Activated CD4-positive, alpha-beta T cell treated with anti-CD3 and anti-CD28 coated beads, Interleukin-2, amount 10 ng/mL, durations not matched to agents 7 days and 5 days (primary cell): ENCODE measurements around the gene NTMT1. TPM values are rescaled to one million over a fixed set of nuclear protein-coding genes. Genes with fewer than 3 reads are reported as not detected.

Source experiments
- CTCF ChIA-PET: fragments of 350-600 bp; sonication (Branson Sonifier 250); formaldehyde crosslinking; loops from one replicate; lab custom pipeline; 2021; ENCODE audit warnings: antibody characterized with exemption; lab: Charles Lee
- POLR2A ChIA-PET: fragments of 350-600 bp; sonication (Branson Sonifier 250); formaldehyde crosslinking; loops from one replicate; lab custom pipeline; 2021; ENCODE audit warnings: antibody characterized with exemption; lab: Charles Lee
- DNase-seq: peaks from one replicate; pipeline ENCODE4 v3.0.0-alpha.2; 2020
- H3K27ac Mint-ChIP-seq: one replicate; pipeline ENCODE4 v1.8.0; 2021; ENCODE audit warnings: mild to moderate bottlenecking, moderate library complexity, mixed read lengths
- H3K27me3 Mint-ChIP-seq: one replicate; pipeline ENCODE4 v1.8.0; 2021; ENCODE audit warnings: mixed read lengths
- H3K36me3 Mint-ChIP-seq: one replicate; pipeline ENCODE4 v1.8.0; 2021; ENCODE audit warnings: low read depth, mixed read lengths
- H3K4me1 Mint-ChIP-seq: one replicate; pipeline ENCODE4 v1.8.0; 2021; ENCODE audit warnings: mixed read lengths
- H3K4me3 Mint-ChIP-seq: one replicate; pipeline ENCODE4 v1.8.0; 2021; ENCODE audit warnings: mild to moderate bottlenecking, moderate library complexity, mixed read lengths
- H3K9me3 Mint-ChIP-seq: one replicate; pipeline ENCODE4 v1.8.0; 2021; ENCODE audit warnings: mixed read lengths
- total RNA-seq, 2 experiments: library from RNA; stranded (reverse); gene quantifications; one replicate each; pipeline ENCODE4 v1.2.3, GENCODE V29; 2021

The NTMT1 gene
- total RNA-seq, 2 experiments from 2014 or later: 28.5 to 33.9 TPM

DNA sequence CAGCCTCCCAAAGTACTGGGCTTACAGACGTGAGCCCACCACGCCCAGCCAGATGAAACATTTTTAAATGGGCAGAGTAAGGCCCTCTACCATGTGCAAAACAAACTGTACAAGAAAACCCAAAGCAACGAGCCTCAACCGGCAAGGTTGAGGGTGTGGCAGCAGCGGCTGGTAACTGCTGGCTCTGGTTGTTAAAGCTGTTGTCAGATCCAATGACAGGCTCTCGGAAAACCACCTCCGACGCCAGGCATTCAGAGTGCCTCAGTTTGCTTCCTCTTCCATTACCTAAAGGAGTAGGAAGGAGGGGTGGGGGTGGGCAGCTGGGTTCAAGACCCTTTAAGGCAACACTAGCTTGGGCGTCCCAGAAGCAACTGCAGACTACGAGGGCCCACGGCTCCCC lies 18.4 kb downstream of the NTMT1 start:
- CTCF ChIA-PET: interaction anchor here (1.4 kb wide), 1 partner anchor 19 kb away, joined by 4 read pairs; the partner anchor contains the start of gene NTMT1
- POLR2A ChIA-PET: no interaction called here
- Mint-ChIP-seq H3K4me3 (no peak overlapping the region), H3K36me3 (no peaks in the 10 kb centered on the region), H3K9me3 (no peaks in the 10 kb centered on the region), H3K27me3 (no peaks in the 10 kb centered on the region), H3K4me1 (peaks cover 20% of the 10 kb centered on the region), H3K27ac (no peak overlapping the region)
- DNase-seq: no peak

DNA sequence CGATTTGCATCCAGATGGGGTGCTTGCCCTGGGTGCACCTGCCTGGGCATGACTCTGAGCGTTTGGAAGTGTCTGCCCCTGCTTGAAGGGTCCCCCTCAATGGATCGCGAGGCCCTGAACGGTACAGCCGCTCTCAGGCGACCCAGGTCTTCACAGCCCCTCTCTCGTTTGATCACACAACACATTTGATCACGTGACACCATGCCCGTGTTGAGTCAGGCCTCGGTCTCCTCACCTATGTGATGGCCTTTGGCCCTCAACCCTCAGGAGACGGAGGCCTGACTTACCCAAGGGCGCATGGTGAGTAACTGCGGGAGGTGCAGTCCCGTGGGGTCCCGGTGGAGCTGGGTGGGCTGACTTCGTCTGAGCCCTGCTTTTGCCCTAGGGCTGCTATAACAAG lies 18.9 kb downstream of the NTMT1 start:
- ChIA-PET POLR2A (no interaction called here), CTCF (no interaction called here)
- H3K9me3 Mint-ChIP-seq: no peaks in the 10 kb centered on the region
- H3K4me1 Mint-ChIP-seq: peaks cover 18% of the 10 kb centered on the region
- DNase-seq: no peak
- no peak overlapping the region for H3K4me3 Mint-ChIP-seq
- no peak overlapping the region for H3K27ac Mint-ChIP-seq
- H3K27me3 Mint-ChIP-seq: no peaks in the 10 kb centered on the region
- H3K36me3 Mint-ChIP-seq: no peaks in the 10 kb centered on the region

DNA sequence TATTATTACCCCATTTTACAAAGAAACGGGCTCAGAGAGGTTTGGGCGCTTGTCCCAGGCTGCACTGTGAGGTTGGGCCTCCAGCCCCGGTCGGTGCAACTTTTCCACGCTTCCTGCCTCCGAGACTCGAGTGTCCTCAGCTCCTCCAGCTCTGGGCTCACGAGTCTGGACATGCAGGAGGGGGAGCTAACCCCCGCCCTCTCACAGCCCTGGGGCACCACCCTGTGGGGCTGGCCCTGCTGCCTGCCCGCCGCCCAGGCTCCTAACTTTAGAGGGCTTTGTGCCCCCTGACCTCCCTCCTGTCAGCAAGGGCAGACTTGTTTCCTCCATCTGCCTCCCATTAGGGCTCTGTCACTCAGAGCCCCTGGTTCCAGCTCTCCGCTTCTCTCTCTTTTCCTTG lies 20.3 kb downstream of the NTMT1 start:
- H3K4me3 Mint-ChIP-seq: no peak overlapping the region
- H3K36me3 Mint-ChIP-seq: no peaks in the 10 kb centered on the region
- no peak for DNase-seq
- H3K27me3 Mint-ChIP-seq: no peaks in the 10 kb centered on the region
- H3K4me1 Mint-ChIP-seq: peaks cover 5% of the 10 kb centered on the region
- no peaks in the 10 kb centered on the region for H3K9me3 Mint-ChIP-seq
- no peak overlapping the region for H3K27ac Mint-ChIP-seq
- ChIA-PET CTCF (no interaction called here), POLR2A (no interaction called here)

DNA sequence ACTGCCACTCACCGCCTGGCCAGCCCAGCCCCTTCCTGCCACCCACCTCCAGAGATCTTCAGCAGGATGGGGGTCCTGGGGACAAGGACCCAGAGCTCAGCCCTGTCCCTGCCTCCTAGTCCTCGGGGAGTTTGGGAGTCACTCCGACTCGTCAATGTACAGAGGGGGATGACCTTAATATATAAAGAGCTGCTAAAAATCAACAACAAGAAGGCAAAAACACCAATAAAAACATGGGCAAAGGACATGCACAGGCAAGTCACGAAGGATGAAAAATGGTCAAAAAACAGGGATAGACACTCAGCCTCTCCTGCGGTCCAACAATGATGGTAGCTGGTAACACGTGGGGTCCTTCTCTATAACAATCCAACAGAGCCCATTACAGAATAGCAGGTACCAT lies 20.7 kb downstream of the NTMT1 start:
- Mint-ChIP-seq H3K9me3 (no peaks in the 10 kb centered on the region), H3K27ac (no peak overlapping the region), H3K36me3 (no peaks in the 10 kb centered on the region), H3K27me3 (no peaks in the 10 kb centered on the region), H3K4me3 (no peak overlapping the region), H3K4me1 (peaks cover 3% of the 10 kb centered on the region)
- DNase-seq: no peak
- ChIA-PET CTCF (no interaction called here), POLR2A (no interaction called here)

DNA sequence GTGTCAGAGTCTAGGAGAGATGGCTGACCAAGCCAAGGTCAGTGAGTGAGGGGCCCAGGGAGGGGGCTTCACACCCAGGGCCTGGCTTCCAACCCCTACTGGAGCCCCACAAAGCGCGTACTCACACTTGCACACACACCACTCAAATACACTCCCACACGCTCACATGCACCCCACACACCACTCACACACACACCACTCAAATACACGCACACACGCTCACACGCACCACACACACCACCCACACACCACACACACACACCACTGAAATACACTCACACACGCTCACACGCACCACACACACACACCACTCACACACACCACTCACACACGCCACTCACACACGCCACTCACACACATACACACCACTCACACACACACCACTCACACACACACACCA lies 21.7 kb downstream of the NTMT1 start:
- POLR2A ChIA-PET: no interaction called here
- H3K4me3 Mint-ChIP-seq: no peak overlapping the region

DNA sequence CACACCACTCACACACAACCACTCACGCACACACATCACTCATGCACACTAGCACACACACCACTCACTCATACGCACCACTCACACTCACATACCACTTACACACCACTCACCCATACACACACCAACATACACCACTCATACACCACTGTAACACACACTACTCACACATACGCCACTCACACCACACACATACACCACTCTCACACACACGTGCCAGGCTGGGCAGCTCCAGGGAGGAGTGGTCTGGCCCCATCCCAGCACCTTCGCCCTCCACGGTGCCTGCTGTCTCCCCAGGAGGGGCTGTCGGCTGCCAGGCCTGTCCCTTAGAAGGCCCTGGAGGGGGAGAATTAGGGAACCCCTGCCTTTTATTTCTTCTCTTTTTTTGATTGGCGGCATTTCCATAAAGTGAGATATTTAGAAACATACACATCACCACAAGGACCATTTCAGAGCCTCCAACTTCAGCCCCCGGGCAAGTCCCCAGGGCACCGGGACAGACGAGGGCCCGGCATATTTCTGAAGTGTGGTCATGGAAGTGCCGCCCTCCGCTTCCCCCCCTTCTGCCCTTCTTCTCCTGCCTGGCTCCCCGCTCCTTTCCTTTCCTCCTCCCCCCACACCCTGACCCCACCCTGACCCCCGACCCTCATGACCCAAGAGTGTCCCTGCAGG lies 22.3 kb downstream of the NTMT1 start:
- H3K4me1 Mint-ChIP-seq: no peaks in the 10 kb centered on the region
- POLR2A ChIA-PET: no interaction called here
- no peak overlapping the region for H3K27ac Mint-ChIP-seq

More for the DNA sequence above, 21.7 kb downstream of the NTMT1 start:
- Mint-ChIP-seq H3K27me3 (no peaks in the 10 kb centered on the region), H3K9me3 (no peaks in the 10 kb centered on the region), H3K36me3 (no peaks in the 10 kb centered on the region), H3K27ac (no peak overlapping the region), H3K4me1 (no peaks in the 10 kb centered on the region)
- no peak for DNase-seq
- CTCF ChIA-PET: no interaction called here

DNA sequence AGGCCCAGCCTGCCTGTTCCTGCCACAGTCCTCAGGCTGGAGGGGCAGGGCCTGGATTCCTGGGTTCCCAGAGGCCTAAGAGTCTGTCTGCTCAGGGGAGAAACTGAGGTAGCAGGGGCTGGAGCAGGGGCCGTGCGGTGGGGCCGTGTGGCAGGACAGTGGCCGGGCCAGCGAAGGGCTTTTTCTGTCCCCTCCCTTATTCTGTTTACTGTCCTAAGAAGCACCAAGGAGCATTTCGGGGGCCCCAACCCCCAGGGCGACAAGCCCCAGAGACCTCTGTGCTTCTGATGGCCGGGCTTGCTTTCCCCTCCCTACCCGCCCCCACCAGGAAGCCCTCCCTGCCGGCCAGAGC lies 22.8 kb downstream of the NTMT1 start:
- POLR2A ChIA-PET: no interaction called here
- Mint-ChIP-seq H3K4me3 (no peak overlapping the region), H3K36me3 (no peaks in the 10 kb centered on the region), H3K27ac (no peak overlapping the region), H3K4me1 (no peaks in the 10 kb centered on the region), H3K9me3 (no peaks in the 10 kb centered on the region), H3K27me3 (no peaks in the 10 kb centered on the region)
- DNase-seq: no peak
- CTCF ChIA-PET: no interaction called here

More for the DNA sequence above, 22.3 kb downstream of the NTMT1 start:
- no peak for DNase-seq
- no peak overlapping the region for H3K4me3 Mint-ChIP-seq
- CTCF ChIA-PET: no interaction called here
- no peaks in the 10 kb centered on the region for H3K9me3 Mint-ChIP-seq
- no peaks in the 10 kb centered on the region for H3K36me3 Mint-ChIP-seq
- H3K27me3 Mint-ChIP-seq: no peaks in the 10 kb centered on the region

DNA sequence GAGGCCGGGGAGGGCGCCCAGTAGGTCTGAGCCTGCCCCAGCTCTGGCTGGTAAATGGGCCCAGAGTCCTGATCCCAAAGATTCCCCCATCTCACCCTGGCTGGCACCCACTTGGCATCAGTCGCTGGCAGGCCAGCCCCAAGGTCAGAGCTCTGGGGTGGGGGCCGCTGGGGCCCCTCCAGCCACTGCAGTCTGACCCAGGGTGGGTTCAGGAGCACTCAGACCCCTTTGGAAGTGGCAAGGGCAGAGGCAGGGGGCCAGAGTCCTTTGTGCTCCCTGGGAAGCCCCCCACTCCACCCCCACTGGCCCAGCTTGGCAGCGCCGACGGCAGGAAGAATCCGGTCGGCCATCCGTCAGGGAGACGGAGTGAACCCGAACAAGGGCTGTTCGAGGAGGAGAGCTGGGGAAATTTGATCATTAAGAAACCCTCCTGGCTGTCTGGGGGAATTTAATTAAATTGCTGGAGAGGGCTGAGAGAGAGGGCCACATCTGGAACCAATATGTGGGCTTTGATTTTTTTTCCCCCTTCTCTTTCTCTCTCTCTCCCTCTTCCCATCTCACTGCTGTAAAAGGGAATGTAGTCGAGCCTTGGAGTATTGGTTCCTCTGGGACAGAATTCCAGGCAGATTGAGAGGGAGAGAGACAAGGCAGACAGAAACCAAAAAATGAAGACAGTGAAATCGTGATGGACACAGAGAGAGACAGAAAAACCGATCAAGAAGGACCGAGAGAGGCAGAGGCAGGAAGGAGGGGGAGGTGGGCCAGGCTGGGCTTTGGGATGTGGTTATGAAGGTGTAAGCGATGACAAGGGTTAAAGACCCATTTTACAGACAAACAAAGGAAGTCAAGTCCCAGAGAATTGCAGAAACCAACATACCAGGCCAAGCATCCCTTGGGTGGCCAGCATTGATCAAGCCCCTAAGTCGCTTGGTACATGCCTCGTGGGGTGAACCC lies 24.0 kb downstream of the NTMT1 start:
- Mint-ChIP-seq H3K27ac (no peak overlapping the region), H3K4me1 (no peaks in the 10 kb centered on the region), H3K27me3 (no peaks in the 10 kb centered on the region), H3K36me3 (no peaks in the 10 kb centered on the region), H3K9me3 (no peaks in the 10 kb centered on the region), H3K4me3 (no peak overlapping the region)
- CTCF ChIA-PET: no interaction called here
- POLR2A ChIA-PET: no interaction called here
- DNase-seq: no peak

DNA sequence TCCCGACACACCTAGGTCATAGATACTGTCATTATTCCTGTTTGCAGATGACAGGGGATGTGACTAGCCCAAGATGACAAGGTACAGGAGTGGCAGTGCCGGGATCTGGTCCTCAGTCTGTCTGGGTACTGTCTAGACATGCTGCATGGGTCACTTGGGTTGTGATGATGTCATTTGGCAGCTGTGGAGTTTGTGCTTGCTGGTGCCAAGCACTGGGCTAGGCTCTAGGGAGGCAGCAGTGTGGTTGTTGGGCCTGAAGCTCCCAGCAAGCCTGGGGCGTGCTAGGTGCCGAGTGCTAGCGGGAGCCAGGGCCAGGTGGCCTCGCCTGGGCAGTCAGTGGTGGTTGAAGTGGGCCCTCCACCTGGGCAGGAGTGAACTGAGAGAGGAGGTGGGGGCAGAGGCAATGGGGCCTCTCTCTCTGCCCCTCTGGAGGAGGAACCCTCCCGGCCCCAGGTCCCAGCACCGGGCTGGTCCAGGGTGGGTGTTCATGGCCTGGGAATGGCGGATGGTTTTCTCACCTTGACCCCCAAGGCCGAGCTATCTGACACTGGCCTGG lies 24.8 kb downstream of the NTMT1 start:
- no peaks in the 10 kb centered on the region for H3K27me3 Mint-ChIP-seq

DNA sequence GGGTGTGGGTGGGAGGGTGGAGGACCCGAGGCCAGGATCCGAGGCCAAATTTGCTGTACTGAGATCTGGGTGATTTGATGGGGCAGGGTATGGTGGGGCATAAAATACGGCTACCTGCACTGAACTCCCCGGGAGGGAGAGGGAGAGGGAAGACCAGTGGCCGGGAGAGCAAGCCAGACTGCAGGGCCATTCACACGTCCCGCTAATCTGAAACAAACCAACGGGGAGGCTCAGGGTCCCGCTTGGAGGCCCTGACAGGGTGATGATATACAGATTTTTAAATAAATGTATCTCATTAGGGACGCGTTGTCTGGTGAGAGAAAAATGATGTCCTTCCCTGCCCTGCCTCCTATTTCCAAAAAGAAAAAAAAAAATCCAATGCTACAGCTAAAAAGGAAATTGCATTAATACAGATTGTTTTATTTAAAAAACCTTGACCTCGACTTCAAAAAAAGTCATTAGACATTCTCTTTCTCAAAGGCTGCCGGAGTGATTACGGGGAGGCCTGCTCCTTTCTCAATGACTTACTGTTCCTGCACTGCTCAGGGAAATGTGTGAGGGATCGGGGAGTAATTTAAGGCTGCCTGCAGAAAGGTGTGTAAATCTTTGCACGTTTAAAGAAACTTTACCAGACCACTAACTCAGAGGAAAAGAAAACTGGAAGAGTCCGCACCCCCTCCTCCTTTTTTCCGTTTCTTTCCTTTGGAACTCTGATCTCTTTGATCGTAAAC lies 28.0 kb downstream of the NTMT1 start:
- Mint-ChIP-seq H3K4me1 (no peaks in the 10 kb centered on the region), H3K27me3 (no peaks in the 10 kb centered on the region), H3K27ac (no peak overlapping the region), H3K36me3 (no peaks in the 10 kb centered on the region), H3K9me3 (no peaks in the 10 kb centered on the region), H3K4me3 (no peak overlapping the region)
- POLR2A ChIA-PET: no interaction called here
- CTCF ChIA-PET: no interaction called here
- DNase-seq: no peak

More for the DNA sequence above, 24.8 kb downstream of the NTMT1 start:
- no peaks in the 10 kb centered on the region for H3K9me3 Mint-ChIP-seq
- no peak for DNase-seq
- no peak overlapping the region for H3K27ac Mint-ChIP-seq
- CTCF ChIA-PET: no interaction called here
- POLR2A ChIA-PET: no interaction called here
- H3K36me3 Mint-ChIP-seq: no peaks in the 10 kb centered on the region
- no peak overlapping the region for H3K4me3 Mint-ChIP-seq
- H3K4me1 Mint-ChIP-seq: no peaks in the 10 kb centered on the region

DNA sequence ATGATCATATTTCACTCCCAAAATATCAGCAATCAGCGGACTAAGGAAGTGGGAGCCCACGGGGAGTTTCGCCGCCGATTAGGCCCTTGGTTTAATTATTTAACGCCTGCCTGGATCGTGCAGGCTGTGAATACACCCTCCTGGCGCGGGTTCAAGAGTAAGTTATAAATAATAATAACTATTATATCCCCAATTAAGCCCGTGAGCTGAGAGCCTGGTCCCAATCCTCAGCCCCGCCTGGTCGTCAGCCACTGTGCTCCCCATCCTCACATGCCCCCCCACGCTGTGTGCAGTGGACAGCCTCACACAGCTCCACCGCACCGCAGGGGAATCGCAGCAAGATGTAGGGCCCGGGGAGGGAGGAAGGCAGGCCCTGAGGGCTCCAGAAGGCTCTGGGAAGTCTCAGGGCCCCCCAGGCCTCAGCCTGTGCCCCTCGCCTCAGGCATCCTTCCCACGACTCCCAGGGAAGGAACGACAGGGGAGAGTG lies 28.6 kb downstream of the NTMT1 start:
- Mint-ChIP-seq H3K27ac (no peak overlapping the region), H3K36me3 (no peaks in the 10 kb centered on the region), H3K9me3 (no peaks in the 10 kb centered on the region), H3K4me3 (no peak overlapping the region), H3K27me3 (no peaks in the 10 kb centered on the region), H3K4me1 (no peaks in the 10 kb centered on the region)
- no peak for DNase-seq
- CTCF ChIA-PET: interaction anchor here (2.2 kb wide), 1 partner anchor 136 kb away, joined by 6 read pairs; no protein-coding TSS in a partner anchor
- POLR2A ChIA-PET: no interaction called here

DNA sequence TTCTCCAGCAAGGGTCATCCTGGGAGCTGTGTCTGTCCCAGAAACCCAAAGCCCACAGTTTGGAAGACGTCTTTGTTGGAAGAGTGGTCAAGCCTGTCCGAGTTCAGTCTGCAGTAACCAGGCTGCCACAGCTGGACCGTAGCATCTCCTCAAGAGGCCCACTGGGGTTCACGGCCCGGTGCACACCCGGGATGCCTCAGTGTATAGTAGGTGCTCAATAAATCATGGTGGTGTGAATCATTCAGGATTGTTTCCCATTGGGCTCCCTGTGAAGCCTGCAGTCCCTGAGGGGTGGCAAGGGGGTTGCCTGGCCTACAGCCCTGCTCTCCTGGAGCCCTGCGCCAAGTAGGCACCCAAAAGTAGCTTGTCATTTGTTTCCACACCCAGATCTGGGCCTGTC lies 29.2 kb downstream of the NTMT1 start:
- CTCF ChIA-PET: interaction anchor here (1.4 to 2.2 kb wide), 2 partner anchors 12 to 135 kb away, joined by 3 to 6 read pairs; no protein-coding TSS in a partner anchor
- Mint-ChIP-seq H3K4me3 (no peak overlapping the region), H3K9me3 (no peaks in the 10 kb centered on the region), H3K27me3 (no peaks in the 10 kb centered on the region), H3K4me1 (no peaks in the 10 kb centered on the region), H3K27ac (no peak overlapping the region), H3K36me3 (no peaks in the 10 kb centered on the region)
- POLR2A ChIA-PET: no interaction called here
- no peak for DNase-seq
